Natural killer cell (primary cell): ENCODE results near the gene PCSK4. TPM values are rescaled to one million over a fixed set of nuclear protein-coding genes. Genes with fewer than 3 reads are reported as not detected.
A peak's percentile ranks its signal among the peaks of the same experiment; 100 is the strongest.

Source experiments
- ATAC-seq, 3 donors: fragments of 150-1000 bp in 2 of 3; fragments of 200-7000 bp in 1 of 3; cut with Tn5 transposase; 1 replicate in 1 of 3; 2 replicates in 2 of 3; pipeline ENCODE4 v1.10.0; 2021; ENCODE audit warnings: mild to moderate bottlenecking in 2 of 3, moderate library complexity in 2 of 3
- DNase-seq, 2 donors: peaks; one replicate each; pipeline versions ENCODE4 v3.0.0 to v3.0.0-alpha.2; 2013 to 2021; ENCODE audit warnings: mixed read lengths in 1 of 2
- H3K27ac ChIP-seq: one replicate; pipeline ENCODE4 v1.5.1; 2013; ENCODE audit warnings: mild to moderate bottlenecking, low read length
- H3K27me3 ChIP-seq: one replicate; pipeline ENCODE4 v1.6.1; 2013; ENCODE audit warnings: low read length; ENCODE audit not compliant: control insufficient read depth, insufficient read depth
- H3K36me3 ChIP-seq: one replicate; pipeline ENCODE4 v1.6.1; 2013; ENCODE audit warnings: low read length; ENCODE audit not compliant: control insufficient read depth, insufficient read depth
- H3K4me1 ChIP-seq: one replicate; pipeline ENCODE4 v1.6.1; 2013; ENCODE audit warnings: low read length; ENCODE audit not compliant: control insufficient read depth, insufficient read depth
- H3K4me3 ChIP-seq: one replicate; pipeline ENCODE4 v1.5.1; 2013; ENCODE audit warnings: low read length
- H3K9me3 ChIP-seq: one replicate; pipeline ENCODE4 v1.6.1; 2013; ENCODE audit warnings: low read length; ENCODE audit not compliant: control insufficient read depth, insufficient read depth
- H3K27ac Mint-ChIP-seq, 2 donors: one replicate each; pipeline ENCODE4 v1.8.0; 2022; ENCODE audit warnings: mild to moderate bottlenecking in 2 of 2, mixed read lengths in 2 of 2, moderate library complexity in 1 of 2
- H3K27me3 Mint-ChIP-seq, 2 donors: one replicate each; pipeline ENCODE4 v1.8.0; 2022; ENCODE audit warnings: low read depth in 2 of 2, mixed read lengths in 2 of 2
- H3K36me3 Mint-ChIP-seq: one replicate; pipeline ENCODE4 v1.8.0; 2022; ENCODE audit warnings: mixed read lengths
- H3K4me1 Mint-ChIP-seq, 2 donors: one replicate each; pipeline ENCODE4 v1.8.0; 2022; ENCODE audit warnings: mixed read lengths in 2 of 2
- H3K4me3 Mint-ChIP-seq: one replicate; pipeline ENCODE4 v1.8.0; 2022; ENCODE audit warnings: mild to moderate bottlenecking, moderate library complexity, mixed read lengths
- H3K9me3 Mint-ChIP-seq, 2 donors: one replicate each; pipeline ENCODE4 v1.8.0; 2022; ENCODE audit warnings: mixed read lengths in 2 of 2
- WGBS: methylation state at CpG from one replicate; pipeline ENCODE4 v1.1.7; 2013; ENCODE audit warnings: missing lambda C conversion rate; ENCODE audit not compliant: insufficient coverage; 5-methylcytosine and 5-hydroxymethylcytosine counted together
- intact Hi-C: fragments of 100-400 bp; cut with micrococcal nuclease; formaldehyde crosslinking; loops from one replicate; pipeline ENCODE4 v1.14.2; 2022
- total RNA-seq, 4 donors: library from RNA; stranded (reverse); fragments of 120-200 nt in 1 of 4; gene quantifications; one replicate each; pipeline versions ENCODE4 v1.2.3 to v1.2.4, GENCODE V29; 2013 to 2022
- TF ChIP-seq, protein P1 (sequence below): fragments of 200-600 bp; IDR thresholded peaks from one replicate; pipeline ENCODE4 v1.8.0; 2022; ENCODE audit warnings: antibody characterized with exemption

Gene PCSK4
- total RNA-seq, 3 donors from 2014 or later (not counting 1 experiment from before 2014, with no cell fraction given), result 4.1 to 6.0 (median 5.3) TPM

DNA sequence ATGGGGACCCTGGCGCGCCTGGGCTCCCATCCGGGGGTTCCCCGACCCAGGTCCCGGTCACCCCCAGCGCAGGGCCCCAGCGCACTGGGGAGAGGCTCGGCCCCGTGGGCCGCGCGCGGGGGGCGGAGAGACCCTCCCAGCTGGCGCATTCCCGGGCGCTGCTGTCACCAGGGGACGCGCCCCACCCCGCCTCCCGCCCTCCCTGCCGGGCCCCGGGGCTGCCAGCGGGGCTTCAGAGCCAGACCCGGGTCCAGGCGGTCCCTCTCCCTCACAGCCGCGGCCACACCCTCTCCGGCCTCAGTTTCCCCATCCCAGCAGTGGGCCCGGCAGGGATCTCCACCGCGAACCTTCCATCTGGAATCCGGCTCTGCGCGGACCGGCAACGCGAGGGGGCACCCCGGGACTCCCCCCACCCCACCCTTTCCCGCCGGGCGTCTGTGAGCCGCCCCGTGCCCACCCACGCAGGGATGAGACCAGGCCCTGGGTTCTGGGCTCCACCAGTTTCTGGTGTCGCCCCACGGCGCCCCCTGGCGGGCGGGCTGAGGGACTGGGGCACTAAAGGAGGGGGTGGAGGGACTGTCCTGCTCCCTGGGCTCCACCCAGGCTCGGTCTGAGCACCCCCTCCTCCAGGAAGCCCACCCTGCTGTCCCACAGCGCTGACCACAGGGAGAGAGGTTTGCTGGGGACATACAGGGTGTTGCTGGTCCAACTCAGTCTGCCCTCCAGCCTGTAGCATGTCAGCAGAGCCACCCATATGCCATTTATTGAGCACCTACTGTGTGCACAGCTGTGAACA lies 23.5 kb upstream of the PCSK4 start:
- TF ChIP-seq, protein P1, sequence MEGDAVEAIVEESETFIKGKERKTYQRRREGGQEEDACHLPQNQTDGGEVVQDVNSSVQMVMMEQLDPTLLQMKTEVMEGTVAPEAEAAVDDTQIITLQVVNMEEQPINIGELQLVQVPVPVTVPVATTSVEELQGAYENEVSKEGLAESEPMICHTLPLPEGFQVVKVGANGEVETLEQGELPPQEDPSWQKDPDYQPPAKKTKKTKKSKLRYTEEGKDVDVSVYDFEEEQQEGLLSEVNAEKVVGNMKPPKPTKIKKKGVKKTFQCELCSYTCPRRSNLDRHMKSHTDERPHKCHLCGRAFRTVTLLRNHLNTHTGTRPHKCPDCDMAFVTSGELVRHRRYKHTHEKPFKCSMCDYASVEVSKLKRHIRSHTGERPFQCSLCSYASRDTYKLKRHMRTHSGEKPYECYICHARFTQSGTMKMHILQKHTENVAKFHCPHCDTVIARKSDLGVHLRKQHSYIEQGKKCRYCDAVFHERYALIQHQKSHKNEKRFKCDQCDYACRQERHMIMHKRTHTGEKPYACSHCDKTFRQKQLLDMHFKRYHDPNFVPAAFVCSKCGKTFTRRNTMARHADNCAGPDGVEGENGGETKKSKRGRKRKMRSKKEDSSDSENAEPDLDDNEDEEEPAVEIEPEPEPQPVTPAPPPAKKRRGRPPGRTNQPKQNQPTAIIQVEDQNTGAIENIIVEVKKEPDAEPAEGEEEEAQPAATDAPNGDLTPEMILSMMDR, result peak; percentile 64
- Histone ChIP-seq H3K4me1 (peaks cover 17% of the 10 kb centered on the region), H3K27me3 (peaks cover 12% of the 10 kb centered on the region), H3K9me3 (no peaks in the 10 kb centered on the region), H3K36me3 (no peaks in the 10 kb centered on the region), H3K27ac (no peak overlapping the region), H3K4me3 (no peak overlapping the region)
- H3K4me1 Mint-ChIP-seq, result peaks cover 0 to 9% of the 10 kb centered on the region in 2 donors
- H3K9me3 Mint-ChIP-seq, result no peaks in the 10 kb centered on the region
- no peak overlapping the region for H3K27ac Mint-ChIP-seq
- H3K27me3 Mint-ChIP-seq, result peaks cover 6 to 15% of the 10 kb centered on the region in 2 donors
- intact Hi-C loops, result no loop called here
- peak; percentile 62 to 82 for DNase-seq
- ATAC-seq, result peak; percentile 63 to 69 (median 68)
- WGBS, result 12% methylated on average over 52 of the region's 52 CpGs
- no peaks in the 10 kb centered on the region for H3K36me3 Mint-ChIP-seq
- H3K4me3 Mint-ChIP-seq, result no peak overlapping the region

DNA sequence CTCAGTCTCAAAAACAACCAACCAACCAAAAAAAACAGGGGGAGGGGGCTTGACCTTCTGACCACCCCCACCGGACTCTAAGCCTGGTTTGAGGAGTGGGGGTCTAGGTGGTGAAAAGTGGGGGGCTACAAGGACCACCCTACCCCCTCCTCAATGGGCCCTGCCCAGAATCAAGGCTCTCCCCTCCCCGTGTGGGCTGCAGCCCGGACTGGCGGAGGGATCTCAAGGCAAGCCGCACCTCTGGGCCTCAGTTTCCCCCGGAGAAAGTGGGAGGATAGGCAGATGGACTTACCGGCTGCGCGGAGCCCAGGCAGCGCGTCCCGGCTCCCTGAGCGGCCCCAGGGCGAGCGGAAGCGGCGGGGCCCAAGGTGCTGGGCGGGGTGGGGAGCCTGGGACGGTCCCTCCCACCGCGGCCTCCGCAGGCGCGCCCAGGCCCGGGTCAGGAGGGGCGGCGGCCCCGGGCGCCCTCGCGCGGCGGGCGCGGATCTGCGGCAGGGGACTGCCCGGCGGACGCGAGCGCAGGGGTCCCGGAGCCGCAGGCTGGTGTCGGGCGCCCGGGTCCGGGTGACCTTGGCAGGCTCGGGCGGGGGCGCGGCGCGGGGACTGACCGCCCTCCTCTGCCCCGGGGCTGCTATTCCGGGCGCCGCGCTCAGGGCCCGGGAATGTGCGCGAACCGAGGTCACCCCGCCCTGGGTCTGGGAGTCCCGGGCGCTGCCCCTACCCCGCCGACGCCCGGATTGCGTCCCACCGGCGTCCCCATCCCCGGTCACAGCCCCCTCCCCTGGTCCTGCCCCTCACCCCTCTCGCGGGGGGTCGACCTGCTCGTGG lies 22.7 kb upstream of the PCSK4 start, which contains the start of gene ADAMTSL5:
TSS of gene ADAMTSL5 (minus strand) at position 349 of the 828 bp plus-strand sequence. CDS start 2,076 bp downstream, outside the sequence.
- DNase-seq (peak in 1 of 2 donors; percentile 80), ATAC-seq (peak; percentile 47 to 61 (median 52))
- Mint-ChIP-seq H3K27ac (no peak within 1 kb of the TSS), H3K9me3 (no peaks in the 10 kb centered on the region), H3K36me3 (no peaks in the 10 kb centered on the region), H3K4me1 (peaks cover under 1 to 13% of the 10 kb centered on the region in 2 donors), H3K27me3 (peaks cover 6 to 18% of the 10 kb centered on the region in 2 donors), H3K4me3 (peak within 1 kb of the TSS; percentile 64)
- Histone ChIP-seq H3K4me1 (peaks cover 24% of the 10 kb centered on the region), H3K4me3 (peak within 1 kb of the TSS; percentile 17), H3K9me3 (peaks cover 3% of the 10 kb centered on the region), H3K27me3 (peaks cover 12% of the 10 kb centered on the region), H3K27ac (no peak within 1 kb of the TSS), H3K36me3 (no peaks in the 10 kb centered on the region)
- intact Hi-C loops, result no loop called here
- WGBS, result 3% methylated on average over 77 of the region's 78 CpGs
- TF ChIP-seq, protein P1, result no peak

DNA sequence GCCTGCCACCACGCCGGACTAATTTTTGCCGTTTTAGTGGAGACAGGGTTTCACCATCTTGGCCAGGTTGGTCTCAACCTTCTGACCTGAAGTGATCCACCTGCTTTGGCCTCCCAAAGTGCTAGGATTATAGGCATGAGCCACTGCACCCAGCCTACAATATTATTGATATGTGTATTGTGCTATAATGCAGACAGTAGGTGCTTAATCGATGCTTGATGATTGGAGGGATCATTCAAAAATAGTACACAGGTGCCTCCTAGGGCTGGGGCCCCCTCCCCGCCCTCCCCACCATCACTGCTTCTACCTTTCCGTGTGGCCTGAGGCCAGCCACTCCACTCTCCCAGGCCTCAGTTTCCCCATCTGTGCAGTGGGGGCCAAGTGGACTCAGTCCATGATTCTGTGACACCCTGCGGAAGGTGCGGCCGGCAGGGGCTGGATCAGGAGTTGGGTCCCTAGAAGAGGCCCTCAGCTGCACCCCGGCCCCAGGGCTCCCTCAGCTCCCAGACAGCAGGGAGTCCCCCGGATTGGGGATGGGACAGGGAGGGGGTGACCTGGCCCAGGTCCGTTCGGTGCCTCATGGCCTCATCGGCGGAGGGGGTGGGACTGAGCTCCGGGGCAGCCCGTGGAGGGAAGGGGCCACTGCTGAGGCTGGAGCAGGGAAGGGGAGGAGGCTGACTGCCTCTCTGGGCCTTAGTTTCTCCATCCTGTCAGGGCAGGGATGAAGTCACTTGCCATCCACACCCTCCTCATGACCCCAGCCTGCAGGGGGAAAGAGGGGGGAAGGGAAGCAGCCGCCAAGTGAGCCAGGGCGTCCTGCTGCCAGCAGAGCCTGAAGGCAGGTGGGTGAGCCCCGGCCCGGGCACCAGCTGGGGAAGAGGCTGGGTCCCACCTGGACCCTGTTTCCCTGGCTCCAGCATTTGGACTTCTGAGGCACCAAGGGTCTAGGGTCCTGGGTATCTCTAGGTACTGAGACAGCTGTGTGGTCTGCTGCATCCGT lies 21.5 kb upstream of the PCSK4 start:
- Histone ChIP-seq H3K4me1 (peaks cover 34% of the 10 kb centered on the region), H3K4me3 (no peak overlapping the region), H3K27ac (no peak overlapping the region), H3K27me3 (peaks cover 12% of the 10 kb centered on the region), H3K36me3 (no peaks in the 10 kb centered on the region), H3K9me3 (peaks cover 9% of the 10 kb centered on the region)
- 51% methylated on average over 21 of the region's 22 CpGs for WGBS
- peak overlapping the region; percentile 64 for H3K4me3 Mint-ChIP-seq
- intact Hi-C loops, result no loop called here
- TF ChIP-seq, protein P1, result no peak
- DNase-seq, result no peak
- H3K4me1 Mint-ChIP-seq, result peaks cover 5 to 20% of the 10 kb centered on the region in 2 donors
- ATAC-seq, result no peak
- no peaks in the 10 kb centered on the region for H3K36me3 Mint-ChIP-seq
- peaks cover 6 to 22% of the 10 kb centered on the region in 2 donors for H3K27me3 Mint-ChIP-seq
- H3K27ac Mint-ChIP-seq, result no peak overlapping the region
- H3K9me3 Mint-ChIP-seq, result no peaks in the 10 kb centered on the region
